ENCODE results near the gene SIRT5. TPM values are rescaled to one million over a fixed set of nuclear protein-coding genes. Genes with fewer than 3 reads are reported as not detected.

SIRT5 gene
- total and polyA plus RNA-seq, 9 donors = 6.0 to 10.4 (median 8.6) TPM

GRCh38 chr6:13535306-13535705, 39.1 kb upstream of the SIRT5 start:
- no peaks in the 10 kb centered on the region for H3K9me3 ChIP-seq (replicated peaks; ENCODE audit: control insufficient read depth, low read depth, low read length)
- WGBS (ENCODE audit: insufficient coverage) = no CpG with 5 or more reads among the region's 3 CpGs

GRCh38 chr6:13536796-13537526, 37.4 kb upstream of the SIRT5 start:
- H3K27me3 ChIP-seq (ENCODE audit: control insufficient read depth, insufficient read depth, low read length) = no peaks in the 10 kb centered on the region
- H3K27ac ChIP-seq (ENCODE audit: low read length) = no peak overlapping the region
- no peaks in the 10 kb centered on the region for H3K9me3 ChIP-seq (replicated peaks; ENCODE audit: control insufficient read depth, low read depth, low read length)

More at GRCh38 chr6:13535306-13535705, 39.1 kb upstream of the SIRT5 start:
- no peak overlapping the region for H3K27ac ChIP-seq (ENCODE audit: low read length)
- no peaks in the 10 kb centered on the region for H3K27me3 ChIP-seq (ENCODE audit: control insufficient read depth, insufficient read depth, low read length)
- H3K4me3 ChIP-seq (ENCODE audit: low read length) = no peak overlapping the region
- H3K36me3 ChIP-seq (ENCODE audit: control insufficient read depth, insufficient read depth, low read length) = no peaks in the 10 kb centered on the region
- no peaks in the 10 kb centered on the region for H3K4me1 ChIP-seq (ENCODE audit: control insufficient read depth, insufficient read depth, low read length)
- no peak for DNase-seq

GRCh38 chr6:13537527-13537897, 36.9 kb upstream of the SIRT5 start:
- WGBS (ENCODE audit: insufficient coverage) = no CpG with 5 or more reads among the region's 2 CpGs

More at GRCh38 chr6:13536796-13537526, 37.4 kb upstream of the SIRT5 start:
- Histone ChIP-seq H3K36me3 (ENCODE audit: control insufficient read depth, insufficient read depth, low read length) (no peaks in the 10 kb centered on the region), H3K4me1 (ENCODE audit: control insufficient read depth, insufficient read depth, low read length) (no peaks in the 10 kb centered on the region), H3K4me3 (ENCODE audit: low read length) (no peak overlapping the region)
- DNase-seq = no peak
- 63% methylated on average over 1 of the region's 4 CpGs for WGBS (ENCODE audit: insufficient coverage)

GRCh38 chr6:13538084-13538483, 36.3 kb upstream of the SIRT5 start:
- no CpG with 5 or more reads among the region's 2 CpGs for WGBS (ENCODE audit: insufficient coverage)
- H3K27ac ChIP-seq (ENCODE audit: low read length) = no peak overlapping the region
- H3K4me3 ChIP-seq (ENCODE audit: low read length) = no peak overlapping the region
- no peaks in the 10 kb centered on the region for H3K27me3 ChIP-seq (ENCODE audit: control insufficient read depth, insufficient read depth, low read length)
- no peaks in the 10 kb centered on the region for H3K4me1 ChIP-seq (ENCODE audit: control insufficient read depth, insufficient read depth, low read length)
- no peaks in the 10 kb centered on the region for H3K9me3 ChIP-seq (replicated peaks; ENCODE audit: control insufficient read depth, low read depth, low read length)
- peak; percentile 75 for DNase-seq
- H3K36me3 ChIP-seq (ENCODE audit: control insufficient read depth, insufficient read depth, low read length) = no peaks in the 10 kb centered on the region

More at GRCh38 chr6:13537527-13537897, 36.9 kb upstream of the SIRT5 start:
- Histone ChIP-seq H3K4me3 (ENCODE audit: low read length) (no peak overlapping the region), H3K27me3 (ENCODE audit: control insufficient read depth, insufficient read depth, low read length) (no peaks in the 10 kb centered on the region), H3K27ac (ENCODE audit: low read length) (no peak overlapping the region), H3K9me3 (replicated peaks; ENCODE audit: control insufficient read depth, low read depth, low read length) (no peaks in the 10 kb centered on the region), H3K36me3 (ENCODE audit: control insufficient read depth, insufficient read depth, low read length) (no peaks in the 10 kb centered on the region), H3K4me1 (ENCODE audit: control insufficient read depth, insufficient read depth, low read length) (no peaks in the 10 kb centered on the region)
- no peak for DNase-seq

- WGBS (ENCODE audit: insufficient coverage) = no CpG with 5 or more reads among the region's 3 CpGs
Observed at GRCh38 chr6:13538600-13538999, 35.8 kb upstream of the SIRT5 start.

GRCh38 chr6:13539572-13539971, 34.8 kb upstream of the SIRT5 start:
- no peak overlapping the region for H3K27ac ChIP-seq (ENCODE audit: low read length)
- DNase-seq = no peak
- H3K4me1 ChIP-seq (ENCODE audit: control insufficient read depth, insufficient read depth, low read length) = no peaks in the 10 kb centered on the region
- WGBS (ENCODE audit: insufficient coverage) = no CpG with 5 or more reads among the region's 1 CpG
- H3K4me3 ChIP-seq (ENCODE audit: low read length) = no peak overlapping the region
- no peaks in the 10 kb centered on the region for H3K27me3 ChIP-seq (ENCODE audit: control insufficient read depth, insufficient read depth, low read length)
- no peaks in the 10 kb centered on the region for H3K9me3 ChIP-seq (replicated peaks; ENCODE audit: control insufficient read depth, low read depth, low read length)
- H3K36me3 ChIP-seq (ENCODE audit: control insufficient read depth, insufficient read depth, low read length) = no peaks in the 10 kb centered on the region

More at GRCh38 chr6:13538600-13538999, 35.8 kb upstream of the SIRT5 start:
- H3K27ac ChIP-seq (ENCODE audit: low read length) = no peak overlapping the region
- H3K27me3 ChIP-seq (ENCODE audit: control insufficient read depth, insufficient read depth, low read length) = no peaks in the 10 kb centered on the region
- H3K9me3 ChIP-seq (replicated peaks; ENCODE audit: control insufficient read depth, low read depth, low read length) = no peaks in the 10 kb centered on the region
- no peak for DNase-seq
- no peaks in the 10 kb centered on the region for H3K36me3 ChIP-seq (ENCODE audit: control insufficient read depth, insufficient read depth, low read length)
- H3K4me1 ChIP-seq (ENCODE audit: control insufficient read depth, insufficient read depth, low read length) = no peaks in the 10 kb centered on the region
- H3K4me3 ChIP-seq (ENCODE audit: low read length) = no peak overlapping the region

GRCh38 chr6:13541496-13541895, 32.9 kb upstream of the SIRT5 start:
- no peaks in the 10 kb centered on the region for H3K9me3 ChIP-seq (replicated peaks; ENCODE audit: control insufficient read depth, low read depth, low read length)
- WGBS (ENCODE audit: insufficient coverage) = 97% methylated on average over 35 of the region's 35 CpGs
- no peaks in the 10 kb centered on the region for H3K4me1 ChIP-seq (ENCODE audit: control insufficient read depth, insufficient read depth, low read length)
- no peak overlapping the region for H3K4me3 ChIP-seq (ENCODE audit: low read length)
- no peak for DNase-seq
- no peaks in the 10 kb centered on the region for H3K36me3 ChIP-seq (ENCODE audit: control insufficient read depth, insufficient read depth, low read length)
- H3K27me3 ChIP-seq (ENCODE audit: control insufficient read depth, insufficient read depth, low read length) = no peaks in the 10 kb centered on the region
- H3K27ac ChIP-seq (ENCODE audit: low read length) = no peak overlapping the region

- Histone ChIP-seq H3K4me1 (ENCODE audit: control insufficient read depth, insufficient read depth, low read length) (no peaks in the 10 kb centered on the region), H3K27ac (ENCODE audit: low read length) (no peak overlapping the region), H3K27me3 (ENCODE audit: control insufficient read depth, insufficient read depth, low read length) (no peaks in the 10 kb centered on the region), H3K9me3 (replicated peaks; ENCODE audit: control insufficient read depth, low read depth, low read length) (no peaks in the 10 kb centered on the region), H3K36me3 (ENCODE audit: control insufficient read depth, insufficient read depth, low read length) (no peaks in the 10 kb centered on the region), H3K4me3 (ENCODE audit: low read length) (no peak overlapping the region)
- WGBS (ENCODE audit: insufficient coverage) = 88% methylated on average over 6 of the region's 11 CpGs
- DNase-seq = no peak
Observed at GRCh38 chr6:13544454-13545186, 29.8 kb upstream of the SIRT5 start.

GRCh38 chr6:13545885-13546284, 28.5 kb upstream of the SIRT5 start:
- H3K4me1 ChIP-seq (ENCODE audit: control insufficient read depth, insufficient read depth, low read length) = no peaks in the 10 kb centered on the region
- no peaks in the 10 kb centered on the region for H3K27me3 ChIP-seq (ENCODE audit: control insufficient read depth, insufficient read depth, low read length)
- no peak overlapping the region for H3K4me3 ChIP-seq (ENCODE audit: low read length)
- DNase-seq = no peak
- H3K36me3 ChIP-seq (ENCODE audit: control insufficient read depth, insufficient read depth, low read length) = no peaks in the 10 kb centered on the region
- no peaks in the 10 kb centered on the region for H3K9me3 ChIP-seq (replicated peaks; ENCODE audit: control insufficient read depth, low read depth, low read length)
- no peak overlapping the region for H3K27ac ChIP-seq (ENCODE audit: low read length)

- no peak overlapping the region for H3K4me3 ChIP-seq (ENCODE audit: low read length)
- no peaks in the 10 kb centered on the region for H3K27me3 ChIP-seq (ENCODE audit: control insufficient read depth, insufficient read depth, low read length)
- no peaks in the 10 kb centered on the region for H3K9me3 ChIP-seq (replicated peaks; ENCODE audit: control insufficient read depth, low read depth, low read length)
- WGBS (ENCODE audit: insufficient coverage) = 65% methylated on average over 2 of the region's 4 CpGs
- no peaks in the 10 kb centered on the region for H3K4me1 ChIP-seq (ENCODE audit: control insufficient read depth, insufficient read depth, low read length)
- no peaks in the 10 kb centered on the region for H3K36me3 ChIP-seq (ENCODE audit: control insufficient read depth, insufficient read depth, low read length)
- no peak for DNase-seq
- no peak overlapping the region for H3K27ac ChIP-seq (ENCODE audit: low read length)
Observed at GRCh38 chr6:13548500-13549210, 25.7 kb upstream of the SIRT5 start.
